ENCODE measurements around the gene ICAM4.
"Not testable (repeated sequence)": the region's sequence is repeated elsewhere in the genome, so short reads cannot be mapped to it uniquely, and the experiment has no call there.

DNA sequence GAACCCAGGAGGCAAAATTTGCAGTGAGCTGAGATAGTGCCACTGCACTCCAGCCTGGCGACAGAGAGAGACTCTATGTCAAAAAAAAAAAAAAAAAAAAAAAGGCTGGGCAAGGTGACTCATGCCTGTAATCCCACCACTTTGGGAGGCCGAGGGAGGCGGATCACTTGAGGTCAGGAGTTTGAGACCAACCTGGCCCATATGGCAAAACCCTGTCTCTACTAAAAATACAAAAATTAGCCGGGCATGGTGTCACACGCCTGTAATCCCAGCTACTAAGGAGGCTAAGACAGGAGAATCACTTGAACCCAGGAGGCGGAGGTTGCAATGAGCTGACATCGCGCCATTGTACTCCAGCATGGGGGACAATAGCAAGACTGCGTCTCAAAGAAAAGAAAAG lies 50.0 kb downstream of the ICAM4 start:
- TF ChIP-seq, protein P1, sequence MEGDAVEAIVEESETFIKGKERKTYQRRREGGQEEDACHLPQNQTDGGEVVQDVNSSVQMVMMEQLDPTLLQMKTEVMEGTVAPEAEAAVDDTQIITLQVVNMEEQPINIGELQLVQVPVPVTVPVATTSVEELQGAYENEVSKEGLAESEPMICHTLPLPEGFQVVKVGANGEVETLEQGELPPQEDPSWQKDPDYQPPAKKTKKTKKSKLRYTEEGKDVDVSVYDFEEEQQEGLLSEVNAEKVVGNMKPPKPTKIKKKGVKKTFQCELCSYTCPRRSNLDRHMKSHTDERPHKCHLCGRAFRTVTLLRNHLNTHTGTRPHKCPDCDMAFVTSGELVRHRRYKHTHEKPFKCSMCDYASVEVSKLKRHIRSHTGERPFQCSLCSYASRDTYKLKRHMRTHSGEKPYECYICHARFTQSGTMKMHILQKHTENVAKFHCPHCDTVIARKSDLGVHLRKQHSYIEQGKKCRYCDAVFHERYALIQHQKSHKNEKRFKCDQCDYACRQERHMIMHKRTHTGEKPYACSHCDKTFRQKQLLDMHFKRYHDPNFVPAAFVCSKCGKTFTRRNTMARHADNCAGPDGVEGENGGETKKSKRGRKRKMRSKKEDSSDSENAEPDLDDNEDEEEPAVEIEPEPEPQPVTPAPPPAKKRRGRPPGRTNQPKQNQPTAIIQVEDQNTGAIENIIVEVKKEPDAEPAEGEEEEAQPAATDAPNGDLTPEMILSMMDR (conservative IDR thresholded peaks at IDR 0.05) = not testable (repeated sequence)
- TF ChIP-seq EZH2 (IDR thresholded peaks at IDR 0.05; ENCODE audit: low read depth) = not testable (repeated sequence)
